Measurements from ENCODE around the gene HMX1.

The HMX1 gene

DNA sequence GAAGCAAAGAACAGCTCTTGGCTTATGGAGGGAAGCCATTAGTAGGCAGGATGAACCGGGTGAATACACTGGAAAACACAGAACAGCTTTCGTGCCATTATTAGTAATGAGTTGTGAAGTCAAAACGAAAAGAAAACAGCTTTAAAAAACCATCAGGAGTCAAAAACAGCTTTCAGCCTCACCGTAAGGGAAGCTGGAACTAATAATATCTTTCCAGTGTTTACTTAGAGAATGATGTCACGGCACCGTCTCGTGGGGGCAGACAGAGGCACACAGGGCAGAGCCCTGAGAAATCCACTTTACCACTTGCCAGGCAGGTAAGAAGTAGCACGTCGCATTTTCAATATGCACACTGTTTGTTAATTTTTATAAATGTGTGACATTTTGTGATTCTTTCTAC, 37.9 kb upstream of the HMX1 start:
- DNase-seq, result no peak

DNA sequence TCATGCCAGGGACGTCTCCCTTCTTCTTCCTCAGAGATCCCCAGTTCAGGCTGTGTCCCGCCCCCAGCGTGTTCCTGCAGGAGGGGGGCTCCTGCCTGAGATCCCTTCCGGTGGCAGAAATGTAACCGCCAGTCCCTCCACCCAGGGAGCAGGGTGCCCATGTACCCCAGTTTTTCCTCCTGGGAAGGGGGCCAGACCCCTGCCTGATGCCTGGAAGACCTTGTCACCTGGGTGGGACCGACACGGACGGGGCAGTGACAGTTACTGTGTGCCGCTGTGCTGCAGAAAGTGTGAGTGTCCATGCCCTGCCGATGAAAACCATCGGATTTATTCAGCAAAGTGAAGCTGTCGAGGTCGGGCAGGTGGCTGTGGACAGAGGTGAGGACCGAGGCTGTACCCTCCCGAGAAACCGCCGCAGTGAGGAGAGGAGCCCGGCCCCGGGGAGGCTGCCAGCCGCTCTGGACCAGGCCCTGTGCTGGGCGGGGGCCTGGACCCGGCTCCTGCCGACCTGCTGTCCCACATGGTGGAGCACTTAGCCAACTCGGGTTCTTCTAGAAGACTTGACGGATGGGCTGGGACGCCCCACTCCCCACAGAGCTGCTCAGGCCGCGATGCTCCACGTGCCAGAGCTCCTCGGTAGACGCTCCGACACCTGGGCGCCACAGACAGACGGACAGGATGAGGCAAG, 36.7 kb upstream of the HMX1 start:
- DNase-seq, result no peak

DNA sequence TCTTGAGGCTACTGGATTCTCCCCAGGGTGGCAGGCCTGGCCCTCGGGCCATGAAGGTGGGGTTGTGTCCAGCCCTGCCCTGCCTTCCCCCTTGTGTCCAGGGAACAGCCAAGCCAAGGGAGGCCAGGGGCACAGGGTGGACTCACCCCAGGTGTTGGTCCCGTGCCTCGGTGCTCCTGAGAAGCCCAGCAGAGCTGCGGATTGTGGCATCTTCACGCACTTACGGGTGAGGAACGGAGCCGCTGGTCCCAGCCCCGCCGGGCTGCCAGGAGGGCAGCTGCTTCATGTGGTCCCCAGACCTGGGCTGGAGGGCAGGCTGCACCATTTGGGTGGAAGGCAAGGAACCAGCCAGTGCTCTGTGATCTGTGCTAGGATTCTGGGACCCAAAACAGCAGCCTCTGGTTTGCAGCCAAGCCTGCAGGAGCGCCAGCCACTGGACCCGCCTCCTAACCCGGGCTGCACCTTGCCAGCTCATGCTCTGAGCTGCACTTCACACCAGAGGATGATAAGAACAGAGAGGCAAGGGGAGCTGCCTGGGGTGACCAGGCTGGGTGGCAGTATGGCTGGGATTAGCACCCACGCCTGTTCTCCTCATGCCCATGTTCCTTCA, 36.1 kb upstream of the HMX1 start:
- no peak for DNase-seq

DNA sequence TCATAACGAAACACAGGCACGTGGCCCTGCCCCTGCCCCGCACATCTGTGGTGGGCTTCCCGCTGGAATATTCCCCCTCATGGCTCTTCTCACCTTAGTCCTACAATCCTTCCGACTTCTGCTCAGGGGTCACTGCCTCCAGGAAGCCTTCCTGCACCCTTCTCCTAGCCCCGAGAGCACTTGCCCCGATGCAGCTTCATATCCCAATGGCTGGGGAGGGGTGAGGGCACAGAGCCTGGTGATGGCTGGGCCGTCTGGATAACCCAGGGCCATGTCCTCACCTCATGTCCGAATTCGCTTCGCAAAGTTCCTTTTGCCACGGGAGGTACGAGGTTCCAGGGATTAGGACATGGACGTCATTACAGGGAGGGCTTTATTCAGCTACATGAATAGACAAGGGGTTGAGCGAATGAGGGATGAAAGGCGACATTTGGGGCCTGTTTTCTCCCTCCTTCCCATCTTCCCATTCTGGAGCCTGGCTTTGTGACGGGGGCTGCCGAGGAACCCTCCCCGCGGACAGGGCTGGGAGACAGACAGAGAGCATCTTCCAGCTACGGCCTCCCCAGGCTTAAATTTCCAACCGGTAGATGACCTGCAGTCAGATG, 35.5 kb upstream of the HMX1 start:
- DNase-seq, result no peak

GRCh38 chr4:8906668-8906970, 35.0 kb upstream of the HMX1 start:
- no peak for DNase-seq

DNA sequence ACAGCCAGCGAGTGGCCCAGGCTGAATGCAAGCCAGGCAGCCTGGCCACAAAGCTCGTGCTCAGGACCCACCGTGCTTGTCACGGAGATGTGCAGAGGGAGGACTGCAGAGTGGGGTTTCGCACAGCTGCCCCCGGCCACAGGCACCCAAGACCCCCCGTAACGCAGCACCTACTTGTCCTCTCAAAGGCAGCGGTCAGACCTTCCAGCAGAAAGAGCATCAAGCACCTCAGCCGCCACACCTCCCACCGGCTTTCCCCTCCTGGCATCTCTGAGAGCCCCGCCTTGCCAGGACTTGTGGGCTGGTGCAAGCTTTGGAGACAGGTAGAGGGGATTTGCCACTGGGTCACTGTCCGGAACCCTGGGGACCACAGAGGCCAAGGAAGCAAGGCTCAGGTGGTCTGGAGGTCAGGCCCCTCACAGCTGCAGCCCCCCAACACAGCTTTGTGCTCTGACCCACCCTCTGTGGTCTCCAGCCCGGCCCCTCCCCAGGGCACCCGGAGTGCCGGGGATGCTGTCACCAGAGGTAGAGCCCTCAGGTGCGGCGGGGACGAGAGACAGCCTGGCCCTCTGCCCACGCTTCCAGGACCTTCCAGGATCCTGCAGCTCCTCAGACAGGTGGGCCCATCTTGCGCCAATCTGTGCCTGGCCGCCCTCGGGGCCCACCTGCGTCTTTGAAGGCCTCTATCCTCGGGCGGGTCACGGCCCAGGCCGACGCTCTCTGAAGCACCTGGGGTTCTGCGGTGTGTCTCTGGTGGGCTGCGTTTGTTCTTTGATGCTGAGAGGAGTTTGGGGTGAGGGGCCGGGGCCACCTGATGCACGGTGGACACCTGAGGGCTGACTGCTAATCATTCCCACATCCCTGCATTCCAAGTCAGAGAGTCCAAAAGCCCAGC, 34.4 kb upstream of the HMX1 start:
- DNase-seq, result no peak

DNA sequence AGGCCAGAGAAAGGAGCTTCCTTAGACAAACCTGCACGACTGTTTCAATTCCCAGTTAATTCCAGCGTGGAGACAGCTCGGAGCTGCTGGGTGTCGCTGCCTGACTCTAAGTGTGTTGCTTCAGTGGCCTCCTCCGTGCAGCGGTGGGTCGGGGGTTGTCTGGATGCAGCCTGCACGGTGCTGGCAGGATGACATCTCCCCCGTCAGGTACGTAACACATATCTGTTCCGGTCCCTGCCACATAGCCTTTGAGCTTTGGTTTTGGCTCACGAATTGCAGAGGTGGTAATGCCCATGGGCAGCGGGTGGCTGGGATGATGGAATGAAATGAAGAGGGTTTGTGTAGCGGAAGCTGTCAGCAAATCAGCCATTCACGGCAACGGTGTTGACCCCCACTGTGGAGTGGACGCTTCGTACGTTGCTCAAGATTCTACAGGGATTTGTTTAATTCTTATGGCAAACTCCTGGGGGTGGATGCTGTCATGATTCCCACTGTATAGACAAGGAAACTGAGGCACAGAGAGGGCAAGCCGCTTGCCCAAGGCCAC, 33.7 kb upstream of the HMX1 start:
- DNase-seq, result no peak

DNA sequence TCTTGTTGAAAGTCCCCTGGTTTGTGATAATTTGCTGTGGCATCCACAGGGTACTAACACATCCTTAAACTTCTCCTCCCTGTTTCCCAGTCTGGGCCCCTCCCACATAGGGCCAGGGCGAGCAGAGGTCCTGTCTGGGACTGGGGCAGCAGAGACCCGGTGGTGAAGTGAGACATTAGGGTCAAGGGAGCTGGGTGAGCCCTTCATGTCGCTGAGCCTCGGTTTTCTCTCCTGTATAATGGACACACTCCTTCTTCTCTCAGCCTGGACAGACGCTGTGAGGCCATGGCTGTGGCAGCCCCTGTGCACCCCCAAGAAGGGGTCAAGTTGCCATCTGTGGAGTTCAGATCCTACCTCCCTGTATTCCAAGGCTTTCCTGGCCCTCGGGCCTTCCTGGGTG, 33.0 kb upstream of the HMX1 start:
- DNase-seq, result no peak

DNA sequence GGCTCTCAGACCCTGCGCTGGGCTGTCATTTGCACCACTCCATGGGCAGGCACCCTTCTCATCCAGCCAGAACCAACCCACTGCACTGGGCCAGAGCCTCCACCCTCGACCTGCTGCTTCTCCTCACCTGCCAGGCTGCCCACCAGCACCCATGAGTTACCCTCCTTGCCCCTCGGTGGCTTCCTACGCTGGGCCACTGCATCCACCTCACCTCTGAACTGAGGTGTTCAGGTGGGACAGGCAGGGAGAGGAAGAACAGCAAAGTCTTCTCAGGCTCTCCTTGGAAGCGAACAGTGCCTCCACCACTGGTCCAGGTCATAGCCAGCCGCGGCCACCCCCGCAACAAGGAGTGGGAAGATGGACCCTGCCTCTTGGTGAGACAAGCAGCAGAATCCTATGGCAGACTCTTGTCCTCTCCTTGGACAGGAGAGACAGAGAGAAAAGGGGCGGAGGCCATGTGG, 32.4 kb upstream of the HMX1 start:
- no peak for DNase-seq

- DNase-seq, result no peak
These were observed 29.7 kb upstream of the HMX1 start for GRCh38 chr4:8901335-8901734.

DNA sequence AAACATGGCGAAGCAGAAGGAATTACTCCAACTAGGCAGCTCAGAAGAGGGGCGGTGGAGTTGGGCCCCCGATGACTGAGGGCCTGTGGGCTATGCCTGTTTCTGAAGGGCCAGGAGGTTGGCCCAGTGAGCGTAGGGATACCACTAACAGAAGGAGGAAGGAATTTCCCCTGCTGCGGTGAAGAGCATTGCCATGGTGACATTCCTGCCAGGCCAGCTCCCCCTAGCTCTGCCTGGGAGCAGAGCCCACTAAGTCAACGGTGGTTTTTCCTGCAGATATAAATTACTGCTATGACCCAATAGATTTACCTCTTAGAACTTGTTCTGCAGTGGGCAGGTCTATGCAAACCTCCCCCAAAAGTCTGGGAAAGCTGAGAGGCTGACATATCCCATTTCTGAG, 28.9 kb upstream of the HMX1 start:
- no peak for DNase-seq

GRCh38 chr4:8898419-8898818, 26.8 kb upstream of the HMX1 start:
- no peak for DNase-seq

GRCh38 chr4:8897251-8898167, 25.9 kb upstream of the HMX1 start:
- DNase-seq, result no peak

- no peak for DNase-seq
These were observed 24.9 kb upstream of the HMX1 start for GRCh38 chr4:8896506-8896905.

DNA sequence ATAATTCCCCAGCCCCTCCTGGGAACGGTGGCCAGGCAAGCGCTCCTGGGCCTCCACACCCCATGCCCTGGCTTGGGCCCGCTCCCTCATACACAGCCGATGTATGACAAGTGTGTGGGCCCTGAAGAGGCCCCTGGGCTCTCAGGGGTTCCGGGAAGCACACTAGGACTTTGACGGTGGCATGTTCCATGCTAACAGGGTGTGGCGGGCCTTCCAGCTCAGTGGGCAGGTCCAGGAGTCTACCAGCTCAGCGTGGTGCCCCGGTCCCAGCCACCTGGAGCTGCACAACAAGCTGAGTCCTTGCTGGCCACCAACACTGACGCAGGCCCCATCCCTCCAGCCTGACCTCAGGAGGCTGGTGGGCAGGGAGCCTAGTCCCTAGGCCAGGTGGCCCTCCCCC, 24.4 kb upstream of the HMX1 start:
- DNase-seq, result no peak

- no peak for DNase-seq
These were observed 23.7 kb upstream of the HMX1 start for GRCh38 chr4:8895295-8895694.

DNA sequence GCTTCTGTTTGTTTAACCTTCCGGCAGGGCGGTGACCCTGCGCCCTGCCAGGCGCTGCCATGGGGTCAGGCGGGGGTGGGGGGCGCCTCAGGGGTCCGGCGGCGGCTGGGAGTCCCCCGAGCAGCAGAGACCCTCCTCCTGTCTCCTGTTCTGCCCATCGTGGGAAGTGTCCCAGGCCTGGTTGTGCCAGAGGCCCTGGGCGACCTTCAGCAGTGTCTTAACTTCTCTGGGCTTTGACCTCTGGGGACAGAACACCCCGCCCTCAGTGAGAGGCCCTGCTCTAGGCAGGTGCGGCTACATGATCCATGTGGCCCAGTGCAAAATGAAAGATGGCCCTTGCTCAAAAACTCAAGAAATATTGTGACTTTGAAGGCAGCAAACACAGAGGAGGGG, 22.8 kb upstream of the HMX1 start:
- DNase-seq, result no peak

- no peak for DNase-seq
These were observed 22.2 kb upstream of the HMX1 start for GRCh38 chr4:8893624-8894423.

- no peak for DNase-seq
These were observed 21.6 kb upstream of the HMX1 start for GRCh38 chr4:8893227-8893623.

GRCh38 chr4:8892556-8893226, 21.1 kb upstream of the HMX1 start:
- DNase-seq, result no peak
